PC-3 (cell line): ENCODE results near the gene RASA4.
"Not testable (repeated sequence)": the region's sequence is repeated elsewhere in the genome, so short reads cannot be mapped to it uniquely, and the experiment has no call there.

Experiments
- CTCF ChIP-seq: fragments of 300-600 bp; sonication (generic); conservative IDR thresholded peaks from 2 replicates; pipeline ENCODE4 v1.5.1; 2017; ENCODE audit warnings: antibody characterized with exemption, low read depth, mild to moderate bottlenecking, low read length
- EZH2 ChIP-seq: fragments of 300-600 bp; sonication (generic); IDR thresholded peaks from one replicate; pipeline ENCODE4 v1.6.1; 2017; ENCODE audit warnings: antibody characterized with exemption, mild to moderate bottlenecking, low read length; ENCODE audit not compliant: unreplicated experiment
- EZH2phosphoT487 ChIP-seq: fragments of 300-600 bp; sonication (generic); IDR thresholded peaks from 2 replicates; pipeline ENCODE4 v1.6.1; 2018; ENCODE audit warnings: mild to moderate bottlenecking, antibody characterized with exemption, low read length, borderline replicate concordance

GRCh38 chr7:102545288-102545687 is 71.3 kb downstream of the RASA4 start:
- not testable (repeated sequence) for TF ChIP-seq CTCF, EZH2phosphoT487, EZH2
